Neural cell (in vitro differentiated cells): ENCODE measurements around the gene HPGD. TPM values are rescaled to one million over a fixed set of nuclear protein-coding genes. Genes with fewer than 3 reads are reported as not detected.

ENCODE experiments used
- H2AFZ ChIP-seq: fragments of 200-600, 300-800 bp; sonication (generic), shearing (Covaris generic); 2 replicates; pipeline ENCODE4 v1.6.0; 2014; ENCODE audit warnings: low read depth, mild to moderate bottlenecking, antibody characterized with exemption, low read length, moderate library complexity
- H3F3A ChIP-seq: fragments of 200-600 bp; shearing (Covaris generic); 2 replicates; pipeline ENCODE4 v1.6.1; 2016; ENCODE audit warnings: mild to moderate bottlenecking, moderate library complexity, mixed read lengths, antibody characterized with exemption, low read length; ENCODE audit not compliant: insufficient read depth, poor library complexity, severe bottlenecking
- H3K27ac ChIP-seq: fragments of 200-600, 300-800 bp; sonication (generic), shearing (Covaris generic); 2 replicates; pipeline ENCODE4 v1.5.1; 2014; ENCODE audit warnings: mild to moderate bottlenecking, low read length, moderate library complexity
- H3K27me3 ChIP-seq: fragments of 300-800, 200-600 bp; sonication (generic), shearing (Covaris generic); 2 replicates; pipeline ENCODE4 v1.6.0; 2014; ENCODE audit warnings: mild to moderate bottlenecking, low read depth, low read length, moderate library complexity; ENCODE audit not compliant: insufficient read depth
- H3K36me3 ChIP-seq: fragments of 300-800, 200-600 bp; sonication (generic), shearing (Covaris generic); 2 replicates; pipeline ENCODE4 v1.5.1; 2014; ENCODE audit warnings: mild to moderate bottlenecking, antibody characterized with exemption, low read length, moderate library complexity; ENCODE audit not compliant: insufficient read depth
- H3K4me2 ChIP-seq: fragments of 300-800, 200-600 bp; sonication (generic), shearing (Covaris generic); 2 replicates; pipeline ENCODE4 v1.6.0; 2014; ENCODE audit warnings: mild to moderate bottlenecking, low read length
- H3K4me3 ChIP-seq: fragments of 300-800, 200-600 bp; sonication (generic), shearing (Covaris generic); 2 replicates; pipeline ENCODE4 v1.5.1; 2014; ENCODE audit warnings: mild to moderate bottlenecking, low read length, moderate library complexity
- H3K79me2 ChIP-seq: fragments of 200-600 bp; shearing (Covaris generic); replicated peaks from 2 replicates; pipeline ENCODE4 v1.6.0; 2014; ENCODE audit warnings: mild to moderate bottlenecking, low read length, moderate library complexity; ENCODE audit not compliant: insufficient read depth
- H3K9ac ChIP-seq: fragments of 300-800, 200-600 bp; sonication (generic), shearing (Covaris generic); 2 replicates; pipeline ENCODE4 v1.6.1; 2016; ENCODE audit warnings: mild to moderate bottlenecking, low read length, mixed read lengths
- H3K9me2 ChIP-seq: fragments of 200-600 bp; shearing (Covaris generic); 2 replicates; pipeline ENCODE4 v1.6.1; 2016; ENCODE audit warnings: mild to moderate bottlenecking, low read length, mixed read lengths; ENCODE audit not compliant: insufficient read depth
- H3K9me3 ChIP-seq: fragments of 200-600, 300-800 bp; sonication (generic), shearing (Covaris generic); 2 replicates; pipeline ENCODE4 v1.6.1; 2016; ENCODE audit warnings: mild to moderate bottlenecking, mixed run types, low read length, moderate library complexity, mixed read lengths
- H4K20me1 ChIP-seq: fragments of 200-600 bp; shearing (Covaris generic); 2 replicates; pipeline ENCODE4 v1.6.1; 2016; ENCODE audit warnings: mild to moderate bottlenecking, mixed run types; ENCODE audit not compliant: insufficient read depth
- EP300 ChIP-seq: fragments of 450-650 bp; conservative IDR thresholded peaks from 2 replicates; pipeline ENCODE4 v1.6.1; 2014; ENCODE audit warnings: antibody characterized with exemption, mild to moderate bottlenecking, moderate library complexity; ENCODE audit not compliant: poor library complexity, severe bottlenecking
- EZH2 ChIP-seq: fragments of 200-600, 300-800 bp; shearing (Covaris generic), sonication (generic); IDR thresholded peaks from 2 replicates; pipeline ENCODE4 v1.6.1; 2014; ENCODE audit warnings: antibody characterized with exemption, low read length, borderline replicate concordance, mild to moderate bottlenecking; ENCODE audit not compliant: insufficient read depth, poor library complexity, severe bottlenecking
- MXI1 ChIP-seq: fragments of 450-650 bp; conservative IDR thresholded peaks from 2 replicates; pipeline ENCODE4 v1.6.1; 2014; ENCODE audit warnings: antibody characterized with exemption, mild to moderate bottlenecking; ENCODE audit not compliant: poor library complexity, severe bottlenecking
- POLR2AphosphoS5 ChIP-seq: IDR thresholded peaks from 2 replicates; pipeline ENCODE4 v1.6.1; 2012
- RAD21 ChIP-seq: fragments of 450-650 bp; conservative IDR thresholded peaks from 2 replicates; pipeline ENCODE4 v1.6.1; 2014; ENCODE audit warnings: antibody characterized with exemption, mild to moderate bottlenecking, moderate library complexity
- SMC3 ChIP-seq: fragments of 450-650 bp; conservative IDR thresholded peaks from 2 replicates; pipeline ENCODE4 v1.6.1; 2014; ENCODE audit warnings: antibody characterized with exemption, mild to moderate bottlenecking, moderate library complexity; ENCODE audit not compliant: poor library complexity
- TAF1 ChIP-seq: IDR thresholded peaks from 2 replicates; pipeline ENCODE4 v1.6.1; 2012; ENCODE audit warnings: low read depth
- polyA plus RNA-seq: library from polyadenylated mRNA; depleted of rRNA; stranded (reverse); fragments of >200 nt; gene quantifications from 2 replicates; pipeline ENCODE4 v1.2.3, GENCODE V29; 2014
- TF ChIP-seq, protein P1 (sequence below): fragments of 450-650 bp; IDR thresholded peaks from 2 replicates; pipeline ENCODE4 v1.5.1; 2014; ENCODE audit warnings: antibody characterized with exemption, mild to moderate bottlenecking, moderate library complexity; ENCODE audit not compliant: poor library complexity, severe bottlenecking
- TF ChIP-seq, protein P2 (sequence below): IDR thresholded peaks from 2 replicates; pipeline ENCODE4 v1.6.1; 2012; ENCODE audit warnings: borderline replicate concordance

Gene HPGD
- polyA plus RNA-seq, 1 donor from 2014 or later = 23.7 TPM

DNA sequence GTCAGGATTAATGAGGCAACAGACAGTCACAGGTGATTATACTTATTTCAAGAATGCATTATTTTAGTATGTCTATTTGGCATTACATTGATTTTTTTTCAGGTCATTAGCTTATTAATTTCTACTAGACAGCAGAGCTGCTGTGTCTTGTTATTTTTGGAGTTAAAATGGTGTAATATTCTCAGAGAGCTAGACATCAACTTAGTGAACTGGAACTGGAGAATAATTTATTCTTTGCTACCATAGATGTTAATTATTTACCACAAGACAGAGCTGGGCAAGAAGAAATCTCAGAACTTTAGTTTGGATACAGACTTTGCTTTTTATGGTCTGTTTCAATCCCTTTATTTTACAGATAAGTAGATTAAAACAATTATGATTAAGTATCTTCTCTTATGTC is 10.2 kb upstream of the HPGD start:
- H3K9me2 ChIP-seq = no peaks in the 10 kb centered on the region
- no peaks in the 10 kb centered on the region for H3F3A ChIP-seq
- H3K79me2 ChIP-seq = no peaks in the 10 kb centered on the region
- H3K27me3 ChIP-seq = no peaks in the 10 kb centered on the region
- no peaks in the 10 kb centered on the region for H3K36me3 ChIP-seq
- H3K4me3 ChIP-seq = no peak overlapping the region
- H4K20me1 ChIP-seq = no peaks in the 10 kb centered on the region
- no peak overlapping the region for H3K4me2 ChIP-seq
- H3K9ac ChIP-seq = no peak overlapping the region
- H3K27ac ChIP-seq = no peak overlapping the region
- no peak overlapping the region for H2AFZ ChIP-seq
- H3K9me3 ChIP-seq = no peaks in the 10 kb centered on the region
- TF ChIP-seq EP300 (no peak), SMC3 (no peak), POLR2AphosphoS5 (no peak), MXI1 (no peak), RAD21 (no peak), TAF1 (no peak), EZH2 (no peak)
- TF ChIP-seq, protein P1, sequence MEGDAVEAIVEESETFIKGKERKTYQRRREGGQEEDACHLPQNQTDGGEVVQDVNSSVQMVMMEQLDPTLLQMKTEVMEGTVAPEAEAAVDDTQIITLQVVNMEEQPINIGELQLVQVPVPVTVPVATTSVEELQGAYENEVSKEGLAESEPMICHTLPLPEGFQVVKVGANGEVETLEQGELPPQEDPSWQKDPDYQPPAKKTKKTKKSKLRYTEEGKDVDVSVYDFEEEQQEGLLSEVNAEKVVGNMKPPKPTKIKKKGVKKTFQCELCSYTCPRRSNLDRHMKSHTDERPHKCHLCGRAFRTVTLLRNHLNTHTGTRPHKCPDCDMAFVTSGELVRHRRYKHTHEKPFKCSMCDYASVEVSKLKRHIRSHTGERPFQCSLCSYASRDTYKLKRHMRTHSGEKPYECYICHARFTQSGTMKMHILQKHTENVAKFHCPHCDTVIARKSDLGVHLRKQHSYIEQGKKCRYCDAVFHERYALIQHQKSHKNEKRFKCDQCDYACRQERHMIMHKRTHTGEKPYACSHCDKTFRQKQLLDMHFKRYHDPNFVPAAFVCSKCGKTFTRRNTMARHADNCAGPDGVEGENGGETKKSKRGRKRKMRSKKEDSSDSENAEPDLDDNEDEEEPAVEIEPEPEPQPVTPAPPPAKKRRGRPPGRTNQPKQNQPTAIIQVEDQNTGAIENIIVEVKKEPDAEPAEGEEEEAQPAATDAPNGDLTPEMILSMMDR = no peak
- TF ChIP-seq, protein P2, sequence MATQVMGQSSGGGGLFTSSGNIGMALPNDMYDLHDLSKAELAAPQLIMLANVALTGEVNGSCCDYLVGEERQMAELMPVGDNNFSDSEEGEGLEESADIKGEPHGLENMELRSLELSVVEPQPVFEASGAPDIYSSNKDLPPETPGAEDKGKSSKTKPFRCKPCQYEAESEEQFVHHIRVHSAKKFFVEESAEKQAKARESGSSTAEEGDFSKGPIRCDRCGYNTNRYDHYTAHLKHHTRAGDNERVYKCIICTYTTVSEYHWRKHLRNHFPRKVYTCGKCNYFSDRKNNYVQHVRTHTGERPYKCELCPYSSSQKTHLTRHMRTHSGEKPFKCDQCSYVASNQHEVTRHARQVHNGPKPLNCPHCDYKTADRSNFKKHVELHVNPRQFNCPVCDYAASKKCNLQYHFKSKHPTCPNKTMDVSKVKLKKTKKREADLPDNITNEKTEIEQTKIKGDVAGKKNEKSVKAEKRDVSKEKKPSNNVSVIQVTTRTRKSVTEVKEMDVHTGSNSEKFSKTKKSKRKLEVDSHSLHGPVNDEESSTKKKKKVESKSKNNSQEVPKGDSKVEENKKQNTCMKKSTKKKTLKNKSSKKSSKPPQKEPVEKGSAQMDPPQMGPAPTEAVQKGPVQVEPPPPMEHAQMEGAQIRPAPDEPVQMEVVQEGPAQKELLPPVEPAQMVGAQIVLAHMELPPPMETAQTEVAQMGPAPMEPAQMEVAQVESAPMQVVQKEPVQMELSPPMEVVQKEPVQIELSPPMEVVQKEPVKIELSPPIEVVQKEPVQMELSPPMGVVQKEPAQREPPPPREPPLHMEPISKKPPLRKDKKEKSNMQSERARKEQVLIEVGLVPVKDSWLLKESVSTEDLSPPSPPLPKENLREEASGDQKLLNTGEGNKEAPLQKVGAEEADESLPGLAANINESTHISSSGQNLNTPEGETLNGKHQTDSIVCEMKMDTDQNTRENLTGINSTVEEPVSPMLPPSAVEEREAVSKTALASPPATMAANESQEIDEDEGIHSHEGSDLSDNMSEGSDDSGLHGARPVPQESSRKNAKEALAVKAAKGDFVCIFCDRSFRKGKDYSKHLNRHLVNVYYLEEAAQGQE = no peak

DNA sequence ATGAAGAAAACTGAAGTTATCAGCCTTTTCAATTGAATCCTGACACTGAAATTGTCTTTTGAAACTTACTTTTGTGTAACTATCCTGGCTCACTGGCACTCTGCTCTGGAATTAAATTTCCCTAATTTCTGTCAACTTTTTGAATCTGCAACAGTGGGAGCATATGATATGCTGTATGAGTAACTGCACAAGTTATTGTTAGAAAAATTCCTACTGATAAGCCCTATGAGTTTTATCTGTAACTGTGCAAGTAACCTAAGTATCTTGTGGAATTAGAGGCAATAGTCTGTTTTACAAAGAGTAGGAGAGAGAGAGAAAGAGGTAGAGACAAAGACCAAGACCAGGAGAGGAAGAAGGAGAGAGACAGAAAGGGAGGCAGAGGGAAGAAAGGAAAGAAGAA is 9.2 kb upstream of the HPGD start:
- H3K9me2 ChIP-seq = no peaks in the 10 kb centered on the region
- TF ChIP-seq TAF1 (no peak), SMC3 (no peak)
- H3K9me3 ChIP-seq = no peaks in the 10 kb centered on the region
- H3K79me2 ChIP-seq = no peaks in the 10 kb centered on the region
- H3K27me3 ChIP-seq = no peaks in the 10 kb centered on the region
- H4K20me1 ChIP-seq = no peaks in the 10 kb centered on the region
- H2AFZ ChIP-seq = no peak overlapping the region
- no peaks in the 10 kb centered on the region for H3F3A ChIP-seq
- no peak overlapping the region for H3K4me2 ChIP-seq
- H3K27ac ChIP-seq = no peak overlapping the region
- H3K36me3 ChIP-seq = no peaks in the 10 kb centered on the region
- H3K4me3 ChIP-seq = no peak overlapping the region
- no peak overlapping the region for H3K9ac ChIP-seq

DNA sequence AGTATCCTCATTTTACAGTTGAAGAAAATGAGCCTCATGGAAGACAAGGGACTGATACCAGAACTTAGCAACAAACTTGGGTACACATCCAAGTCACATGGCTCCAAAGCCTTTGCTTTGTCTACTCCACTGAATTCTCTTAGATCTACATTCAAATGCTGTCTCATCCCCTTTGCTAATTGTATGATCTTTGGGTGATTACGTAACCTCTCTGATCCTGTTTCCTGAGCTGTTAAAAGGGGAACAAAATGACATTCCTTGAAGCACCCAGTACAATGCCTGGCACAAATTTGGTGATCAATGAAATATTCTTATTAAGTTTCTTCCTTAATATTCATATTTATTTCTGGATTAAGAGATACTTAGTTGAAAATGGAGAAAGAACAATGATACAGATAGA is 5.9 kb upstream of the HPGD start:
- Histone ChIP-seq H3K9me2 (no peaks in the 10 kb centered on the region), H3K36me3 (no peaks in the 10 kb centered on the region), H3K79me2 (no peaks in the 10 kb centered on the region), H2AFZ (no peak overlapping the region), H3K9me3 (no peaks in the 10 kb centered on the region), H3K27ac (no peak overlapping the region), H4K20me1 (no peaks in the 10 kb centered on the region), H3K9ac (no peak overlapping the region), H3K4me3 (no peak overlapping the region), H3K27me3 (peaks cover 10% of the 10 kb centered on the region), H3K4me2 (no peak overlapping the region), H3F3A (no peaks in the 10 kb centered on the region)
- no peak for TF ChIP-seq TAF1
- TF ChIP-seq, protein P2 = no peak
